Neural progenitor cell (in vitro differentiated cells): ENCODE data around the gene SMNDC1.

ENCODE experiments used
- CTCF ChIP-seq: fragments of 200-600 bp; sonication (generic); IDR thresholded peaks from 2 replicates; pipeline ENCODE4 v1.5.1; 2017; ENCODE audit warnings: antibody characterized with exemption, mild to moderate bottlenecking
- EZH2phosphoT487 ChIP-seq: fragments of 200-600 bp; sonication (generic); IDR thresholded peaks from 2 replicates; pipeline ENCODE4 v1.6.1; 2017; ENCODE audit warnings: antibody characterized with exemption

GRCh38 chr10:110307805-110308204 lies 3.1 kb upstream of the SMNDC1 start:
- TF ChIP-seq CTCF (no peak), EZH2phosphoT487 (no peak)
